Suprapubic skin (tissue), 4 donors: ENCODE results near the gene PPME1. TPM values are rescaled to one million over a fixed set of nuclear protein-coding genes. Genes with fewer than 3 reads are reported as not detected.

Source experiments
- DNase-seq, 2 donors: peaks; one replicate each; pipeline ENCODE4 v3.0.0-alpha.2; 2019; ENCODE audit warnings: low spot score in 2 of 2
- H3K27ac ChIP-seq: fragments of 200-600 bp; sonication (generic); one replicate; pipeline ENCODE4 v1.5.1; 2019
- H3K27me3 ChIP-seq: fragments of 200-600 bp; sonication (generic); one replicate; pipeline ENCODE4 v1.5.1; 2019
- H3K36me3 ChIP-seq: fragments of 200-600 bp; sonication (generic); one replicate; pipeline ENCODE4 v1.5.1; 2019
- H3K4me1 ChIP-seq: fragments of 200-600 bp; sonication (generic); one replicate; pipeline ENCODE4 v1.5.1; 2019
- H3K4me3 ChIP-seq: fragments of 200-600 bp; sonication (generic); one replicate; pipeline ENCODE4 v1.5.1; 2019; ENCODE audit warnings: mild to moderate bottlenecking
- H3K9me3 ChIP-seq: fragments of 200-600 bp; sonication (generic); one replicate; pipeline ENCODE4 v1.5.1; 2019
- CTCF ChIP-seq, 2 donors: fragments of 200-600 bp in 1 of 2; fragments of 450-650 bp in 1 of 2; sonication (generic) in 1 of 2; IDR thresholded peaks; one replicate each; pipeline ENCODE4 v1.5.1; 2016 to 2019; ENCODE audit warnings: antibody characterized with exemption in 2 of 2, mild to moderate bottlenecking in 1 of 2, moderate library complexity in 1 of 2
- EP300 ChIP-seq: sonication (generic); formaldehyde crosslinking; IDR thresholded peaks from one replicate; pipeline ENCODE4 v1.6.1; 2017; ENCODE audit warnings: antibody characterized with exemption
- POLR2A ChIP-seq, 2 donors: fragments of 450-650 bp; IDR thresholded peaks; one replicate each; pipeline ENCODE4 v1.6.1; 2017; ENCODE audit warnings: antibody characterized with exemption in 2 of 2, mild to moderate bottlenecking in 2 of 2, moderate library complexity in 2 of 2
- POLR2AphosphoS5 ChIP-seq, 3 donors: sonication (generic); formaldehyde crosslinking; IDR thresholded peaks; one replicate each; pipeline ENCODE4 v1.6.1; 2017; ENCODE audit warnings: antibody characterized with exemption in 3 of 3
- WGBS: methylation state at CpG from one replicate; pipeline ENCODE4 v1.1.5; 2018; 5-methylcytosine and 5-hydroxymethylcytosine counted together
- total RNA-seq, 4 donors: library from RNA; depleted of rRNA; stranded (reverse); fragments of >200 nt; gene quantifications; one replicate each; pipeline ENCODE4 v1.1.0, GENCODE V29; 2016

Gene PPME1
- total RNA-seq, 4 donors from 2014 or later, result 31.3 to 47.1 (median 40.6) TPM

DNA sequence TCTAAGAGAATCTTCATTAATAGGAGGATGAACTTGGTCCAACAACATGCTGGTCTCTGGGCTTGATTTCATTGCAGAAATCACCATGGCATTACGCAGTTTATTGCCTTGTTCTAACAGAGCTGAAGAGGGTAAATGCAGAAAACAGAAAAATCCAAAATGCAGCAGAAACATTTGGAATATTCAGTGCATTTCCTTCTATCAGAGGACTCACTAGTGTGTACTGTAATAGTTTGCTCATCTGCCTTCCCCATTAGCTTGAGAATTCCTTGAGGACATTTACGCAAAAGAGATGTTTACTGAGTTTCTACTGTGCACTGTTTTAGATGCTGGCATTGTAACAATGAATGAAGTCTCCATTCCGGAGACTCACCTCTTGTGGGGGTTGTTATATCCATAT, 37.7 kb upstream of the PPME1 start:
- Histone ChIP-seq H3K9me3 (no peaks in the 10 kb centered on the region), H3K27ac (no peak overlapping the region), H3K4me1 (peaks cover 5% of the 10 kb centered on the region), H3K36me3 (peaks cover 28% of the 10 kb centered on the region), H3K4me3 (no peak overlapping the region), H3K27me3 (no peaks in the 10 kb centered on the region)
- DNase-seq, result no peak
- 90% methylated on average over 3 of the region's 3 CpGs for WGBS
- TF ChIP-seq EP300 (no peak), POLR2AphosphoS5 (IDR thresholded peaks at IDR 0.05) (no peak), CTCF (IDR thresholded peaks at IDR 0.05) (no peak), POLR2A (IDR thresholded peaks at IDR 0.05) (no peak)

DNA sequence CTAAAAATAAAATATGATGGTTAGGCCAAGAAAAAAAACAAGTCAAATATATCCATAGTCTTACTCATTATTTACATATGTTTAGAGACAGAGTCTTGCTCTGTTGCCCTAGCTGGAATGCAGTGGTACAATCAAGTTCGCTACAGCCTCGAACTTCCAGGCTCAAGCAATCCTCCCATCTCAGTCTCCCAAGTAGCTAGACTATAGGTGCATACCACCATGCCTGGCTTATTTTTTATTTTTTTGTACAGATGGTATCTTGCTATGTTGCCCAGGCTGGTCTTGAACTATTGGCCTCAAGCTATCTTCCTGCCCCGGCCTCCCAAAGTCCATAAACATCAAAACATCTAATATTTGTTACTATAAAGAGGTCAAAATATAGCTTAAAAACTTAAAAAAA, 36.4 kb upstream of the PPME1 start:
- WGBS, result 92% methylated on average over 3 of the region's 3 CpGs
- H3K4me3 ChIP-seq, result no peak overlapping the region
- H3K27me3 ChIP-seq, result no peaks in the 10 kb centered on the region
- H3K4me1 ChIP-seq, result peaks cover 17% of the 10 kb centered on the region
- no peak for DNase-seq
- peaks cover 25% of the 10 kb centered on the region for H3K36me3 ChIP-seq
- TF ChIP-seq CTCF (IDR thresholded peaks at IDR 0.05) (no peak), EP300 (no peak), POLR2AphosphoS5 (IDR thresholded peaks at IDR 0.05) (no peak), POLR2A (IDR thresholded peaks at IDR 0.05) (no peak)
- no peak overlapping the region for H3K27ac ChIP-seq
- H3K9me3 ChIP-seq, result no peaks in the 10 kb centered on the region

- no peak for TF ChIP-seq POLR2AphosphoS5 (IDR thresholded peaks at IDR 0.05)
- no peak for TF ChIP-seq EP300
- TF ChIP-seq CTCF (IDR thresholded peaks at IDR 0.05), result no peak
- TF ChIP-seq POLR2A (IDR thresholded peaks at IDR 0.05), result no peak
- Histone ChIP-seq H3K36me3 (peaks cover 22% of the 10 kb centered on the region), H3K9me3 (no peaks in the 10 kb centered on the region), H3K27me3 (no peaks in the 10 kb centered on the region), H3K4me3 (no peak overlapping the region), H3K27ac (no peak overlapping the region), H3K4me1 (peaks cover 17% of the 10 kb centered on the region)
- DNase-seq, result no peak
- 87% methylated on average over 3 of the region's 3 CpGs for WGBS
These were observed 35.8 kb upstream of the PPME1 start for GRCh38 chr11:74135127-74135840.

DNA sequence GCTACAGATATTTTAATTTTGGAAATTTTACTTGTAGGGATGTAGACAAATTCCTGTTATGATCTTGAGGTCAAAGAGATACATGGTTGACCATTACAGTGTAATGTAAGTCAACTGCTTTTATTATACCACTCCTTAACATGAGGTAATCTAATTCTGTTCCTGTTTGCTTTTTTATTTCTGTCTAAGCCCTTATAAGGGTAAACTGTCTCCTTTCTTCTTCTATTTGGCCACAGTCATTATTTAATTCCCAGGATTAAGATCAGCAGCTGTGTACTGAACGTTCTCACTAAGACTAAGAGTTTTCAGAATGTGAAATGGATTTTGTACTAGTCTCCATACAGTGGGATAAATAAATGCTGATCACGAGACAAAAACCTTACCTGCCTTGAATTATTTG, 33.1 kb upstream of the PPME1 start:
- DNase-seq, result no peak
- H3K9me3 ChIP-seq, result no peaks in the 10 kb centered on the region
- TF ChIP-seq EP300, result no peak
- no peak for TF ChIP-seq CTCF (IDR thresholded peaks at IDR 0.05)
- TF ChIP-seq POLR2A (IDR thresholded peaks at IDR 0.05), result no peak
- no peak for TF ChIP-seq POLR2AphosphoS5 (IDR thresholded peaks at IDR 0.05)
- H3K27ac ChIP-seq, result no peak overlapping the region
- H3K36me3 ChIP-seq, result peaks cover 7% of the 10 kb centered on the region
- no peaks in the 10 kb centered on the region for H3K27me3 ChIP-seq
- H3K4me1 ChIP-seq, result peaks cover 17% of the 10 kb centered on the region
- 63% methylated on average over 2 of the region's 2 CpGs for whole genome bisulfite sequencing
- no peak overlapping the region for H3K4me3 ChIP-seq

DNA sequence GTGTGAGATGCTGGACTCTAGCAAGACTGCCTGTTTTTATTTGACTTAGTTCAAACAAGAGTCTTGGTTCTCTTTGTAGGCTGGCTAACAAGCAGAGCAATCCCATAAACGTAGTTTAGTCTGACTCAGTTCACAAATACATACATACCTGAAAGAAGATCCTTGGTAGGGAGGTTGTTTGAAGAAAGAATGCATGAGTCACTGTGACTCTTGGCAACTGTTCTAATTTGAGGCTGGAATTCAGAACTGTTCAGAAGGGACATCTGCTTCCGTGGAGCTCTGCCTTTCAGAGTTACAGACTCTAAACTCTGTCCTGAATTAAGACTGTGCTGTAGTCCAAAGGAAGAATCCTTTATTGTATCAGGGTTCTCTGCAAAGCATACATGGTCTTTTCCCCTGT, 32.5 kb upstream of the PPME1 start:
- H3K36me3 ChIP-seq, result peaks cover 7% of the 10 kb centered on the region
- DNase-seq, result no peak
- H3K4me1 ChIP-seq, result peaks cover 17% of the 10 kb centered on the region
- no peak overlapping the region for H3K4me3 ChIP-seq
- H3K27ac ChIP-seq, result peak overlapping the region; percentile 15
- 36% methylated on average over 2 of the region's 2 CpGs for WGBS
- H3K27me3 ChIP-seq, result no peaks in the 10 kb centered on the region
- no peaks in the 10 kb centered on the region for H3K9me3 ChIP-seq
- no peak for TF ChIP-seq EP300
